Prostate gland (tissue), 2 donors: ENCODE results near the gene PLAAT3. TPM values are rescaled to one million over a fixed set of nuclear protein-coding genes. Genes with fewer than 3 reads are reported as not detected.

Experiments
- DNase-seq: peaks from one replicate; pipeline ENCODE4 v3.0.0-alpha.2; 2019; ENCODE audit warnings: low spot score
- H3K27ac ChIP-seq, 2 donors: fragments of 200-600 bp; sonication (generic); 2 replicates each; pipeline ENCODE4 v1.5.1; 2017 to 2019
- H3K27me3 ChIP-seq: fragments of 200-600 bp; sonication (generic); replicated peaks from 2 replicates; pipeline ENCODE4 v1.5.1; 2019; ENCODE audit not compliant: insufficient read depth
- H3K36me3 ChIP-seq, 2 donors: fragments of 200-600 bp; sonication (generic); 1 replicate in 1 of 2; 2 replicates in 1 of 2; pipeline versions ENCODE4 v1.5.1 to v1.8.1; 2017 to 2019
- H3K4me1 ChIP-seq: fragments of 200-600 bp; sonication (generic); replicated peaks from 2 replicates; pipeline ENCODE4 v1.5.1; 2019
- H3K4me3 ChIP-seq, 2 donors: fragments of 200-600 bp; sonication (generic); 2 replicates each; pipeline ENCODE4 v1.5.1; 2017 to 2019
- H3K9me3 ChIP-seq: fragments of 200-600 bp; sonication (generic); 2 replicates; pipeline ENCODE4 v1.5.1; 2017
- POLR2A ChIP-seq: fragments of 450-650 bp; IDR thresholded peaks from one replicate; pipeline ENCODE4 v1.6.1; 2016; ENCODE audit warnings: antibody characterized with exemption, mild to moderate bottlenecking
- POLR2AphosphoS5 ChIP-seq: sonication (generic); formaldehyde crosslinking; IDR thresholded peaks from one replicate; pipeline ENCODE4 v1.6.1; 2017; ENCODE audit warnings: antibody characterized with exemption
- WGBS: methylation state at CpG from one replicate; pipeline ENCODE4 v1.1.5; 2018; 5-methylcytosine and 5-hydroxymethylcytosine counted together
- intact Hi-C: fragments of 100-400 bp; cut with DNase I; formaldehyde crosslinking; loops from one replicate; pipeline ENCODE4 v1.14.2; 2022
- total RNA-seq, 2 donors: library from RNA; depleted of rRNA; stranded (reverse); fragments of >200 nt; gene quantifications; one replicate each; pipeline ENCODE4 v1.1.0, GENCODE V29; 2016
- TF ChIP-seq, protein P1 (sequence below), 4 experiments: fragments of 200-600 bp in 2 of 4; fragments of 450-650 bp in 2 of 4; sonication (generic) in 2 of 4; IDR thresholded peaks; 1 replicate in 3 of 4; 2 replicates in 1 of 4; pipeline ENCODE4 v1.5.1; 2016 to 2019; ENCODE audit warnings: antibody characterized with exemption in 4 of 4, mild to moderate bottlenecking in 2 of 4, moderate library complexity in 2 of 4

PLAAT3 gene
- total RNA-seq, 2 donors from 2014 or later, result 7.0 to 118 TPM

DNA sequence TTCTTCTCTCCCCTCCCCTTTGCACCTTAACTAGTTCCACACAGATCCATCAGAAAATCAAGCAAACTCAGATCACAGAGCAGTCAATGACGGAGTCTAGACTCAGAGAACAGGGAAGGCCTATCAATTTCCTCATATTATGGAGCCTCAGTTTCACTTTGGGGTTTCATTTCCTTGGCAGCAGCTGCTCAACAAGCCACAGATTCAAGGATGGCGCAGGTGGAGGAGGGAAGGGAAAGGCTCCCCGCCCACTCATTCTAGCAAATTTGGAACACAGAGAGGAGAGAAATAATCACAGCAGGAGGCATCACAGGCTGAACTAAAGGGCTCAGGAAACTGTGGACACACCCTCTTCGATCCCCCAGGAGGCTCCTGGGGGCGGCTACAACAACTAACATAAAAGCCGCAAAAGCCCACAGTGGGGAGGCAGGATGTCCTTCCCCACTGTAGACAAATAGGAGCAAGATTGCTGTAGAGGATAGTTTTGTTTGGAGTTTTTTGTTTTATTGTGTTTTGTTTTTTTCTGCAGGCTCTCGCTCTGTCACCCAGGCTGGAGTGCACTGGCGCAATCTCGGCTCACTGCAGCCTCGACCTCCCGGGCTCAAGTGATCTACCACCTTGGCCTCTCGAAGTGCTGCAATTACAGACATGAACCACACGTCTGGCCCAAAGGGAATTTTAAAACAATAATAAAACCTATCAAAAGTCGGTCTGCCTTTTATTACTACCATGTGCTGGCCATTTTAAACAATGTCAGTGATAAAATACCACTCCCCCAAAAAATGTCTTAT, 3.4 kb downstream of the PLAAT3 start:
- H3K4me3 ChIP-seq, result no peak overlapping the region

GRCh38 chr11:63609971-63610580, 4.2 kb downstream of the PLAAT3 start:
- DNase-seq, result no peak
- no peak for TF ChIP-seq POLR2A
- TF ChIP-seq POLR2AphosphoS5, result no peak
- TF ChIP-seq, protein P1, sequence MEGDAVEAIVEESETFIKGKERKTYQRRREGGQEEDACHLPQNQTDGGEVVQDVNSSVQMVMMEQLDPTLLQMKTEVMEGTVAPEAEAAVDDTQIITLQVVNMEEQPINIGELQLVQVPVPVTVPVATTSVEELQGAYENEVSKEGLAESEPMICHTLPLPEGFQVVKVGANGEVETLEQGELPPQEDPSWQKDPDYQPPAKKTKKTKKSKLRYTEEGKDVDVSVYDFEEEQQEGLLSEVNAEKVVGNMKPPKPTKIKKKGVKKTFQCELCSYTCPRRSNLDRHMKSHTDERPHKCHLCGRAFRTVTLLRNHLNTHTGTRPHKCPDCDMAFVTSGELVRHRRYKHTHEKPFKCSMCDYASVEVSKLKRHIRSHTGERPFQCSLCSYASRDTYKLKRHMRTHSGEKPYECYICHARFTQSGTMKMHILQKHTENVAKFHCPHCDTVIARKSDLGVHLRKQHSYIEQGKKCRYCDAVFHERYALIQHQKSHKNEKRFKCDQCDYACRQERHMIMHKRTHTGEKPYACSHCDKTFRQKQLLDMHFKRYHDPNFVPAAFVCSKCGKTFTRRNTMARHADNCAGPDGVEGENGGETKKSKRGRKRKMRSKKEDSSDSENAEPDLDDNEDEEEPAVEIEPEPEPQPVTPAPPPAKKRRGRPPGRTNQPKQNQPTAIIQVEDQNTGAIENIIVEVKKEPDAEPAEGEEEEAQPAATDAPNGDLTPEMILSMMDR (IDR thresholded peaks at IDR 0.05), result no peak
- intact Hi-C loops, result loop anchor here (5.0 kb wide), 1 partner anchor 73 kb away; the partner anchor contains the start of gene PLAAT4
- WGBS, result 90% methylated on average over 14 of the region's 14 CpGs
- no peaks in the 10 kb centered on the region for H3K27me3 ChIP-seq
- H3K27ac ChIP-seq, result no peak overlapping the region
- no peaks in the 10 kb centered on the region for H3K4me1 ChIP-seq
- H3K36me3 ChIP-seq, result no peaks in the 10 kb centered on the region
- H3K9me3 ChIP-seq, result no peaks in the 10 kb centered on the region
- no peak overlapping the region for H3K4me3 ChIP-seq

More for the DNA sequence above, 3.4 kb downstream of the PLAAT3 start:
- TF ChIP-seq POLR2A (no peak), POLR2AphosphoS5 (no peak)
- TF ChIP-seq, protein P1 (IDR thresholded peaks at IDR 0.05), result no peak
- no peaks in the 10 kb centered on the region for H3K36me3 ChIP-seq
- H3K9me3 ChIP-seq, result no peaks in the 10 kb centered on the region
- H3K4me1 ChIP-seq, result no peaks in the 10 kb centered on the region
- intact Hi-C loops, result loop anchor here (5.0 kb wide), 1 partner anchor 73 kb away; the partner anchor contains the start of gene PLAAT4
- H3K27me3 ChIP-seq, result no peaks in the 10 kb centered on the region
- WGBS, result 70% methylated on average over 14 of the region's 14 CpGs
- no peak overlapping the region for H3K27ac ChIP-seq
- DNase-seq, result no peak

GRCh38 chr11:63609536-63609935, 4.7 kb downstream of the PLAAT3 start:
- intact Hi-C loops, result no loop called here
- no peak overlapping the region for H3K4me3 ChIP-seq
- no peaks in the 10 kb centered on the region for H3K4me1 ChIP-seq
- 80% methylated on average over 4 of the region's 4 CpGs for WGBS
- no peak overlapping the region for H3K27ac ChIP-seq
- H3K9me3 ChIP-seq, result no peaks in the 10 kb centered on the region
- no peak for DNase-seq
- TF ChIP-seq POLR2AphosphoS5, result no peak
- TF ChIP-seq POLR2A, result no peak
- TF ChIP-seq, protein P1 (IDR thresholded peaks at IDR 0.05), result no peak
- H3K36me3 ChIP-seq, result no peaks in the 10 kb centered on the region
- no peaks in the 10 kb centered on the region for H3K27me3 ChIP-seq

DNA sequence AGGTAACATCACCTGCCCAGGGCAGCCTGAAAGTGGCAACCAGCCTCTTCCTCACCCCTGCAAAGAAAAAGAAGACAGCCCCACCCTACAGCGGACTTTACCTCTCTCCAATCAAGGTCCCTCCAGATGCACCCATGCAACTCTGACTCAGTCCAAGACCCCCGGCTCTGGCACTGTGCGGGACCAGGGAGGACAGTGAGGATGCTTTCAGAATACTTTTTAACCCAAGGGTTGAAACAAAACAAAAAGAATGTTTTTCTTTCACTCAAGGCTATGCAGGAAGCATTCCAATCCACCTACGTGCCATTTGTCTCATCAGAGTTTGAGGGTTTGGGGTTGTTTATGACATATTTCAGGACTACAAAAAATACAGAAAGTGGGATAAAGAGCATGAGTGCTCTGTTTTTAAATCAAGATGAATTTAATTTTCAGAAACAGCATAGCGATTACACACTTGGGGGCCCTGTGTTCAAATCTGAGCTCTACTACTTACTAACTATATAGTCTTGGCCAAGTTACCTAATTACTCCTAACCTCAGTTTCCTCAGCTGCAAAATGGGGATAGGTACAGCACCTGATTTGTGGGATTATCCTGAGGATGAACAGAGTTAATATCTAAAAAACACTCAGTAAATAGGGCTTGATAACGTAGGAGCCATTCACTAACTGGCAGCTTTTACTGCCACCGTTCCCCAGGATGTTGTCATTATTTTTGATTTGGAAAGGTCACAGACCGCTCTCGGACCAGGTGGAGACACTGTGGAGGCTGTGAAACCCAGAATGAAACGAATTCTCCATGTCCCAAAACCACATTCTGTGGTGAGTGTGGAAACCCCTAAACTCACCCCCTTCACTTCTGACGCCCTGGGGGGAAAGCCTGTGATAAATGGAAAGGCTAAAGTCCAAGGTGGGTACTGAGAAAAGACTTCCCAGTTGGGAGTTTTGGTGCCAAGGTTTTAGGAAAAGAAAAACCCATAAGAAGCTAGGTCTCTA, 5.6 kb downstream of the PLAAT3 start:
- Histone ChIP-seq H3K9me3 (no peaks in the 10 kb centered on the region), H3K4me3 (no peak overlapping the region), H3K4me1 (no peaks in the 10 kb centered on the region), H3K36me3 (no peaks in the 10 kb centered on the region), H3K27me3 (no peaks in the 10 kb centered on the region), H3K27ac (no peak overlapping the region)
- intact Hi-C loops, result no loop called here
- 89% methylated on average over 11 of the region's 11 CpGs for WGBS
- no peak for TF ChIP-seq POLR2A
- TF ChIP-seq, protein P1 (IDR thresholded peaks at IDR 0.05), result no peak
- no peak for TF ChIP-seq POLR2AphosphoS5
- no peak for DNase-seq
